ENCODE results near the gene APOA5. TPM values are rescaled to one million over a fixed set of nuclear protein-coding genes. Genes with fewer than 3 reads are reported as not detected.

The APOA5 gene
- total and polyA plus RNA-seq, 9 of the 15 experiments (the other 6 are each of a cell fraction or from before 2014, with no cell fraction given), result not detected

DNA sequence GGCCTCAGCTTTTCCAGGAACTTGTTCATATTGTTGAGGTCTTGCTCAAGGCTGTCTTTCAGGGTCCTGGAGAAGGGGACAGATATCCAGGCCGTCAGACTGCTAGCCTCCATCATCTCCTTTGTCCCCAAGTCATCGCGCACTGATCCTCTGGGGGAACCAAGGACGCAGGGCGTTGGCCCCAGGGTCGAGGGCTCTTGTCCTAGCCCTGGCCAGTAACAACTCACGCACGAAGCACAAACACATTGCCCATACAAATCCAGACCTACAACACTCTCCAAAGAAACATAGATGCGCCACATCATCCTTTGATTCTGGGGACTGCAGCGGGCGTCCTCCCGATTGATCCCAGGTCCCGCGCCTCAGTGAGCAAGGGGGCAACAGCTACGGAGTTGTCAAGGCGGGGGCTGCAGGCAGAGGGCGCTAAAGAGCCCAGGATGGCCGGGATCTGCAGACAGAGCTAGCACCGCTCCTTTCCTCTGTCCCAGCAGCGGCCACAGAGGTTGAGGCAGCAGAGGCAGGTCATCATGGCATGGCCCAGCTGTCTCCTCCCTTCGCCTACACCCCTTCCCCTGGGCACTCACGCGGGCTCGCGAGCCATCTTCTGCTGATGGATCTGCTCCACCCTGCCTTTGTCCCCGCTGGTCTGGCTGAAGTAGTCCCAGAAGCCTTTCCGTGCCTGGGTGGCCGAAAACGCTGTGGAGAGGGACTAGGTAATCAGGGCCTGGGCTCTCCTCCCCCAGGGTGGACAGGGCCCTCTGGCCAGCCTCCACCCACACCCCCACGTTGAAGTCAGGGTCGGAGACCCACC, 472 bp downstream of the APOA5 start (continued):
- TF ChIP-seq, protein P1, sequence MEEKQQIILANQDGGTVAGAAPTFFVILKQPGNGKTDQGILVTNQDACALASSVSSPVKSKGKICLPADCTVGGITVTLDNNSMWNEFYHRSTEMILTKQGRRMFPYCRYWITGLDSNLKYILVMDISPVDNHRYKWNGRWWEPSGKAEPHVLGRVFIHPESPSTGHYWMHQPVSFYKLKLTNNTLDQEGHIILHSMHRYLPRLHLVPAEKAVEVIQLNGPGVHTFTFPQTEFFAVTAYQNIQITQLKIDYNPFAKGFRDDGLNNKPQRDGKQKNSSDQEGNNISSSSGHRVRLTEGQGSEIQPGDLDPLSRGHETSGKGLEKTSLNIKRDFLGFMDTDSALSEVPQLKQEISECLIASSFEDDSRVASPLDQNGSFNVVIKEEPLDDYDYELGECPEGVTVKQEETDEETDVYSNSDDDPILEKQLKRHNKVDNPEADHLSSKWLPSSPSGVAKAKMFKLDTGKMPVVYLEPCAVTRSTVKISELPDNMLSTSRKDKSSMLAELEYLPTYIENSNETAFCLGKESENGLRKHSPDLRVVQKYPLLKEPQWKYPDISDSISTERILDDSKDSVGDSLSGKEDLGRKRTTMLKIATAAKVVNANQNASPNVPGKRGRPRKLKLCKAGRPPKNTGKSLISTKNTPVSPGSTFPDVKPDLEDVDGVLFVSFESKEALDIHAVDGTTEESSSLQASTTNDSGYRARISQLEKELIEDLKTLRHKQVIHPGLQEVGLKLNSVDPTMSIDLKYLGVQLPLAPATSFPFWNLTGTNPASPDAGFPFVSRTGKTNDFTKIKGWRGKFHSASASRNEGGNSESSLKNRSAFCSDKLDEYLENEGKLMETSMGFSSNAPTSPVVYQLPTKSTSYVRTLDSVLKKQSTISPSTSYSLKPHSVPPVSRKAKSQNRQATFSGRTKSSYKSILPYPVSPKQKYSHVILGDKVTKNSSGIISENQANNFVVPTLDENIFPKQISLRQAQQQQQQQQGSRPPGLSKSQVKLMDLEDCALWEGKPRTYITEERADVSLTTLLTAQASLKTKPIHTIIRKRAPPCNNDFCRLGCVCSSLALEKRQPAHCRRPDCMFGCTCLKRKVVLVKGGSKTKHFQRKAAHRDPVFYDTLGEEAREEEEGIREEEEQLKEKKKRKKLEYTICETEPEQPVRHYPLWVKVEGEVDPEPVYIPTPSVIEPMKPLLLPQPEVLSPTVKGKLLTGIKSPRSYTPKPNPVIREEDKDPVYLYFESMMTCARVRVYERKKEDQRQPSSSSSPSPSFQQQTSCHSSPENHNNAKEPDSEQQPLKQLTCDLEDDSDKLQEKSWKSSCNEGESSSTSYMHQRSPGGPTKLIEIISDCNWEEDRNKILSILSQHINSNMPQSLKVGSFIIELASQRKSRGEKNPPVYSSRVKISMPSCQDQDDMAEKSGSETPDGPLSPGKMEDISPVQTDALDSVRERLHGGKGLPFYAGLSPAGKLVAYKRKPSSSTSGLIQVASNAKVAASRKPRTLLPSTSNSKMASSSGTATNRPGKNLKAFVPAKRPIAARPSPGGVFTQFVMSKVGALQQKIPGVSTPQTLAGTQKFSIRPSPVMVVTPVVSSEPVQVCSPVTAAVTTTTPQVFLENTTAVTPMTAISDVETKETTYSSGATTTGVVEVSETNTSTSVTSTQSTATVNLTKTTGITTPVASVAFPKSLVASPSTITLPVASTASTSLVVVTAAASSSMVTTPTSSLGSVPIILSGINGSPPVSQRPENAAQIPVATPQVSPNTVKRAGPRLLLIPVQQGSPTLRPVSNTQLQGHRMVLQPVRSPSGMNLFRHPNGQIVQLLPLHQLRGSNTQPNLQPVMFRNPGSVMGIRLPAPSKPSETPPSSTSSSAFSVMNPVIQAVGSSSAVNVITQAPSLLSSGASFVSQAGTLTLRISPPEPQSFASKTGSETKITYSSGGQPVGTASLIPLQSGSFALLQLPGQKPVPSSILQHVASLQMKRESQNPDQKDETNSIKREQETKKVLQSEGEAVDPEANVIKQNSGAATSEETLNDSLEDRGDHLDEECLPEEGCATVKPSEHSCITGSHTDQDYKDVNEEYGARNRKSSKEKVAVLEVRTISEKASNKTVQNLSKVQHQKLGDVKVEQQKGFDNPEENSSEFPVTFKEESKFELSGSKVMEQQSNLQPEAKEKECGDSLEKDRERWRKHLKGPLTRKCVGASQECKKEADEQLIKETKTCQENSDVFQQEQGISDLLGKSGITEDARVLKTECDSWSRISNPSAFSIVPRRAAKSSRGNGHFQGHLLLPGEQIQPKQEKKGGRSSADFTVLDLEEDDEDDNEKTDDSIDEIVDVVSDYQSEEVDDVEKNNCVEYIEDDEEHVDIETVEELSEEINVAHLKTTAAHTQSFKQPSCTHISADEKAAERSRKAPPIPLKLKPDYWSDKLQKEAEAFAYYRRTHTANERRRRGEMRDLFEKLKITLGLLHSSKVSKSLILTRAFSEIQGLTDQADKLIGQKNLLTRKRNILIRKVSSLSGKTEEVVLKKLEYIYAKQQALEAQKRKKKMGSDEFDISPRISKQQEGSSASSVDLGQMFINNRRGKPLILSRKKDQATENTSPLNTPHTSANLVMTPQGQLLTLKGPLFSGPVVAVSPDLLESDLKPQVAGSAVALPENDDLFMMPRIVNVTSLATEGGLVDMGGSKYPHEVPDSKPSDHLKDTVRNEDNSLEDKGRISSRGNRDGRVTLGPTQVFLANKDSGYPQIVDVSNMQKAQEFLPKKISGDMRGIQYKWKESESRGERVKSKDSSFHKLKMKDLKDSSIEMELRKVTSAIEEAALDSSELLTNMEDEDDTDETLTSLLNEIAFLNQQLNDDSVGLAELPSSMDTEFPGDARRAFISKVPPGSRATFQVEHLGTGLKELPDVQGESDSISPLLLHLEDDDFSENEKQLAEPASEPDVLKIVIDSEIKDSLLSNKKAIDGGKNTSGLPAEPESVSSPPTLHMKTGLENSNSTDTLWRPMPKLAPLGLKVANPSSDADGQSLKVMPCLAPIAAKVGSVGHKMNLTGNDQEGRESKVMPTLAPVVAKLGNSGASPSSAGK (IDR thresholded peaks at IDR 0.05), result no peak
- TF ChIP-seq GTF2F1 (IDR thresholded peaks at IDR 0.05; ENCODE audit: low read depth, low read length) (no peak), KHSRP (IDR thresholded peaks at IDR 0.05) (no peak), GABPB1 (CRISPR knock-in tag; IDR thresholded peaks at IDR 0.05) (peak; percentile 52)
- TF ChIP-seq, protein P2, sequence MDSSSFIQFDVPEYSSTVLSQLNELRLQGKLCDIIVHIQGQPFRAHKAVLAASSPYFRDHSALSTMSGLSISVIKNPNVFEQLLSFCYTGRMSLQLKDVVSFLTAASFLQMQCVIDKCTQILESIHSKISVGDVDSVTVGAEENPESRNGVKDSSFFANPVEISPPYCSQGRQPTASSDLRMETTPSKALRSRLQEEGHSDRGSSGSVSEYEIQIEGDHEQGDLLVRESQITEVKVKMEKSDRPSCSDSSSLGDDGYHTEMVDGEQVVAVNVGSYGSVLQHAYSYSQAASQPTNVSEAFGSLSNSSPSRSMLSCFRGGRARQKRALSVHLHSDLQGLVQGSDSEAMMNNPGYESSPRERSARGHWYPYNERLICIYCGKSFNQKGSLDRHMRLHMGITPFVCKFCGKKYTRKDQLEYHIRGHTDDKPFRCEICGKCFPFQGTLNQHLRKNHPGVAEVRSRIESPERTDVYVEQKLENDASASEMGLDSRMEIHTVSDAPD (CRISPR knock-in tag; IDR thresholded peaks at IDR 0.05), result no peak

Measured in K562 (cell line).